Measurements from ENCODE around the gene ABHD16A. TPM values are rescaled to one million over a fixed set of nuclear protein-coding genes. Genes with fewer than 3 reads are reported as not detected.

The ABHD16A gene
- total RNA-seq, 4 donors from 2014 or later = 38.5 to 43.3 (median 40.1) TPM

GRCh38 chr6:31700740-31701401 lies 2.3 kb downstream of the ABHD16A start:
- Histone ChIP-seq H3K4me1 (peaks cover 14 to 48% (median 21%) of the 10 kb centered on the region in 3 donors), H3K27ac (peak overlapping the region in 1 of 4 donors; percentile 99), H3K4me3 (no peak overlapping the region), H3K9me3 (no peaks in the 10 kb centered on the region), H3K27me3 (no peaks in the 10 kb centered on the region), H3K36me3 (peaks cover 0 to 54% (median 14%) of the 10 kb centered on the region in 3 donors)
- intact Hi-C loops (cut with DNase I) = no loop called here
- no peak for TF ChIP-seq CTCF (IDR thresholded peaks at IDR 0.05)
- TF ChIP-seq POLR2A (IDR thresholded peaks at IDR 0.05) = no peak
- DNase-seq = no peak
- WGBS, 2 donors = 82 to 84% methylated on average over 5 of the region's 5 CpGs

GRCh38 chr6:31697555-31697954 lies 5.6 kb downstream of the ABHD16A start:
- Histone ChIP-seq H3K36me3 (peaks cover 9 to 87% (median 39%) of the 10 kb centered on the region in 3 donors), H3K4me1 (peaks cover 14 to 39% (median 17%) of the 10 kb centered on the region in 3 donors), H3K4me3 (no peak overlapping the region), H3K27ac (no peak overlapping the region), H3K9me3 (no peaks in the 10 kb centered on the region), H3K27me3 (no peaks in the 10 kb centered on the region)
- TF ChIP-seq CTCF (IDR thresholded peaks at IDR 0.05) (no peak), POLR2A (IDR thresholded peaks at IDR 0.05) (no peak)
- WGBS, 2 donors = 12 to 49% methylated on average over 3 of the region's 3 CpGs
- intact Hi-C loops (cut with DNase I) = no loop called here
- no peak for DNase-seq

- Histone ChIP-seq H3K36me3 (peaks cover 27 to 99% (median 63%) of the 10 kb centered on the region in 3 donors), H3K4me1 (peaks cover 0 to 8% (median 0%) of the 10 kb centered on the region in 3 donors)
These were observed 9.6 kb downstream of the ABHD16A start for GRCh38 chr6:31693535-31693934.

GRCh38 chr6:31692886-31693285 lies 10.2 kb downstream of the ABHD16A start:
- Histone ChIP-seq H3K4me1 (peaks cover 0 to 4% (median 0%) of the 10 kb centered on the region in 3 donors), H3K9me3 (no peaks in the 10 kb centered on the region), H3K27ac (no peak overlapping the region), H3K4me3 (no peak overlapping the region), H3K27me3 (no peaks in the 10 kb centered on the region), H3K36me3 (peaks cover 34 to 100% (median 68%) of the 10 kb centered on the region in 3 donors)
- TF ChIP-seq POLR2A (IDR thresholded peaks at IDR 0.05) = no peak
- TF ChIP-seq CTCF (IDR thresholded peaks at IDR 0.05) = no peak
- 86 to 88% methylated on average over 2 to 9 of the region's 9 CpGs for WGBS, 2 donors
- intact Hi-C loops (cut with DNase I) = no loop called here
- no peak for DNase-seq

More at GRCh38 chr6:31693535-31693934, 9.6 kb downstream of the ABHD16A start:
- intact Hi-C loops (cut with DNase I) = no loop called here
- H3K27me3 ChIP-seq = no peaks in the 10 kb centered on the region
- DNase-seq = no peak
- no peak overlapping the region for H3K27ac ChIP-seq
- 91 to 100% methylated on average over 4 to 6 of the region's 6 CpGs for WGBS, 2 donors
- H3K4me3 ChIP-seq = no peak overlapping the region
- no peaks in the 10 kb centered on the region for H3K9me3 ChIP-seq
- TF ChIP-seq CTCF (IDR thresholded peaks at IDR 0.05) (no peak), POLR2A (IDR thresholded peaks at IDR 0.05) (no peak)

- DNase-seq = no peak
- no peak overlapping the region for H3K27ac ChIP-seq
- no peak overlapping the region for H3K4me3 ChIP-seq
- intact Hi-C loops (cut with DNase I) = no loop called here
- TF ChIP-seq CTCF (IDR thresholded peaks at IDR 0.05) = no peak
- no peak for TF ChIP-seq POLR2A (IDR thresholded peaks at IDR 0.05)
- WGBS, 2 donors = 69 to 75% methylated on average over 2 to 3 of the region's 4 CpGs
- no peaks in the 10 kb centered on the region for H3K27me3 ChIP-seq
- no peaks in the 10 kb centered on the region for H3K9me3 ChIP-seq
- peaks cover 35 to 100% (median 73%) of the 10 kb centered on the region in 3 donors for H3K36me3 ChIP-seq
- no peaks in the 10 kb centered on the region for H3K4me1 ChIP-seq
These were observed 10.8 kb downstream of the ABHD16A start for GRCh38 chr6:31692353-31692752.
